ENCODE measurements around the gene SORBS1. TPM values are rescaled to one million over a fixed set of nuclear protein-coding genes. Genes with fewer than 3 reads are reported as not detected.

SORBS1 gene
- total and polyA plus RNA-seq, 9 of the 15 experiments (the other 6 are each of a cell fraction or from before 2014, with no cell fraction given) = 2.0 to 13.3 (median 6.5) TPM

- Histone ChIP-seq H2AFZ (ENCODE audit: low read depth, low read length) (no peak overlapping the region), H3K36me3 (ENCODE audit: control insufficient read depth, insufficient read depth, low read length) (no peaks in the 10 kb centered on the region), H3K9ac (ENCODE audit: insufficient read depth in 1 of 2, low read depth in 2 of 2, low read length in 2 of 2) (no peak overlapping the region), H3K4me3 (no peak overlapping the region), H3K9me1 (ENCODE audit: control insufficient read depth, insufficient read depth, low read length) (no peaks in the 10 kb centered on the region), H3K27me3 (ENCODE audit: control insufficient read depth in 2 of 2, insufficient read depth in 2 of 2, low read length in 2 of 2) (no peaks in the 10 kb centered on the region), H3K4me2 (ENCODE audit: insufficient read depth, low read length) (no peak overlapping the region), H3K9me3 (replicated peaks; ENCODE audit: control insufficient read depth, insufficient read depth, low read depth, low read length) (no peaks in the 10 kb centered on the region), H3K4me1 (replicated peaks in 1 of 2; ENCODE audit: control insufficient read depth in 2 of 2, insufficient read depth in 2 of 2, low read length in 2 of 2) (no peaks in the 10 kb centered on the region), H4K20me1 (replicated peaks; ENCODE audit: control insufficient read depth, insufficient read depth, low read length) (no peaks in the 10 kb centered on the region), H3K27ac (ENCODE audit: extremely low read depth, low read depth, low read length) (no peak overlapping the region), H3K79me2 (ENCODE audit: control insufficient read depth, insufficient read depth, low read length) (no peaks in the 10 kb centered on the region)
- in situ Hi-C loops (cut with MboI) = no loop called here
- intact Hi-C loops (cut with micrococcal nuclease) = no loop called here
- DNase-seq (ENCODE audit: extremely low read depth in 1 of 4, low spot score in 3 of 4) = no peak
- no peak for FAIRE-seq
- ATAC-seq = no peak
- ChIA-PET CTCF (ENCODE audit: low intra/inter-chr PET ratio) (no interaction called here), POLR2A (no interaction called here)
- TF ChIP-seq HNRNPUL1 (IDR thresholded peaks at IDR 0.05; ENCODE audit: low read length) = no peak
- no peak for TF ChIP-seq SMARCA4 (IDR thresholded peaks at IDR 0.05)
- TF ChIP-seq ZNF77 (CRISPR knock-in tag; IDR thresholded peaks at IDR 0.05) = no peak
- TF ChIP-seq ELF4 (CRISPR knock-in tag; IDR thresholded peaks at IDR 0.05) = no peak
- TF ChIP-seq ZNF133 (CRISPR knock-in tag; IDR thresholded peaks at IDR 0.05) = no peak
- no peak for TF ChIP-seq ZNF318 (IDR thresholded peaks at IDR 0.05; ENCODE audit: borderline replicate concordance in 1 of 2, low read depth in 1 of 2)
- TF ChIP-seq SETDB1 (IDR thresholded peaks at IDR 0.05; ENCODE audit: low read length) = no peak
- TF ChIP-seq ETV5 (CRISPR knock-in tag; IDR thresholded peaks at IDR 0.05; ENCODE audit: low read depth) = no peak
- no peak for TF ChIP-seq ZNF445 (CRISPR knock-in tag; IDR thresholded peaks at IDR 0.05; ENCODE audit: low read depth)
- TF ChIP-seq TAL1 (IDR thresholded peaks at IDR 0.05) = no peak
- no peak for TF ChIP-seq E2F5 (CRISPR knock-in tag; IDR thresholded peaks at IDR 0.05)
- TF ChIP-seq SMAD4 (CRISPR knock-in tag; conservative IDR thresholded peaks at IDR 0.05) = no peak
- TF ChIP-seq DNMT1 (IDR thresholded peaks at IDR 0.05) = no peak
- TF ChIP-seq KAT7 (CRISPR knock-in tag; IDR thresholded peaks at IDR 0.05; ENCODE audit: borderline replicate concordance) = no peak
- TF ChIP-seq MCM3 (IDR thresholded peaks at IDR 0.05) = no peak
- TF ChIP-seq HDAC8 (tag; IDR thresholded peaks at IDR 0.05) = no peak
- no peak for TF ChIP-seq ZNF311 (CRISPR knock-in tag; IDR thresholded peaks at IDR 0.05)
- WGBS (ENCODE audit: insufficient coverage, low coverage, missing lambda C conversion rate) = 60% methylated on average over 5 of the region's 5 CpGs
- BruUV-seq (replicated peaks) = no TSS peak
Measured at GRCh38 chr10:95457319-95457886, 103.8 kb downstream of the SORBS1 start.
